HEK293T (cell line): ENCODE data around the gene GPHN.
"Not testable (repeated sequence)": the region's sequence is repeated elsewhere in the genome, so short reads cannot be mapped to it uniquely, and the experiment has no call there.

Experiments
- CTCF ChIA-PET: fragments of 350-600 bp; formaldehyde crosslinking; extraction: SDS; loops from one replicate; lab custom pipeline; 2021; ENCODE audit warnings: antibody characterized with exemption, inconsistent platforms; lab: Yijun Ruan, JAX
- POLR2A ChIA-PET: fragments of 350-600 bp; formaldehyde crosslinking; extraction: SDS; loops from one replicate; lab custom pipeline; 2020; ENCODE audit warnings: antibody characterized with exemption, inconsistent platforms; lab: Yijun Ruan, JAX
- DNase-seq: peaks from one replicate; pipeline ENCODE4 v3.0.0; 2012; ENCODE audit warnings: mixed read lengths; ENCODE audit errors: extremely low spot score
- ARNT ChIP-seq: fragments of 450-650 bp; IDR thresholded peaks from 2 replicates; pipeline ENCODE4 v1.6.1; 2017; ENCODE audit warnings: mild to moderate bottlenecking
- BHLHE40 ChIP-seq: fragments of 450-650 bp; IDR thresholded peaks from 2 replicates; pipeline ENCODE4 v1.6.1; 2016; ENCODE audit warnings: mild to moderate bottlenecking, moderate library complexity, borderline replicate concordance
- CTBP1 ChIP-seq: fragments of 450-650 bp; IDR thresholded peaks from 2 replicates; pipeline ENCODE4 v1.6.1; 2016; ENCODE audit warnings: borderline replicate concordance
- ELF4 ChIP-seq: fragments of 450-650 bp; IDR thresholded peaks from 2 replicates; pipeline ENCODE4 v1.6.1; 2017; ENCODE audit warnings: antibody characterized with exemption
- FOXA1 ChIP-seq: fragments of 450-650 bp; IDR thresholded peaks from 2 replicates; pipeline ENCODE4 v1.6.1; 2016; ENCODE audit warnings: mild to moderate bottlenecking
- FOXK2 ChIP-seq: fragments of 450-650 bp; IDR thresholded peaks from 2 replicates; pipeline ENCODE4 v1.6.1; 2016; ENCODE audit warnings: mild to moderate bottlenecking
- FOXM1 ChIP-seq: fragments of 450-650 bp; IDR thresholded peaks from 2 replicates; pipeline ENCODE4 v1.6.1; 2017; ENCODE audit warnings: mild to moderate bottlenecking, borderline replicate concordance
- HDGF ChIP-seq: fragments of 450-650 bp; IDR thresholded peaks from 2 replicates; pipeline ENCODE4 v1.6.1; 2017; ENCODE audit warnings: antibody characterized with exemption, borderline replicate concordance
- L3MBTL2 ChIP-seq: fragments of 450-650 bp; conservative IDR thresholded peaks from 2 replicates; pipeline ENCODE4 v1.6.1; 2016; ENCODE audit warnings: mild to moderate bottlenecking
- LEF1 ChIP-seq: fragments of 450-650 bp; IDR thresholded peaks from 2 replicates; pipeline ENCODE4 v1.6.1; 2017; ENCODE audit warnings: mild to moderate bottlenecking, borderline replicate concordance
- NFRKB ChIP-seq: fragments of 450-650 bp; IDR thresholded peaks from 2 replicates; pipeline ENCODE4 v1.6.1; 2016; ENCODE audit warnings: mild to moderate bottlenecking, moderate library complexity
- SP1 ChIP-seq: fragments of 450-650 bp; IDR thresholded peaks from 2 replicates; pipeline ENCODE4 v1.6.1; 2017
- SUZ12 ChIP-seq: fragments of 450-650 bp; IDR thresholded peaks from 2 replicates; pipeline ENCODE4 v1.6.1; 2016; ENCODE audit warnings: mild to moderate bottlenecking
- TARDBP ChIP-seq: fragments of 450-650 bp; IDR thresholded peaks from 2 replicates; pipeline ENCODE4 v1.6.1; 2016
- ZNF384 ChIP-seq: fragments of 450-650 bp; IDR thresholded peaks from 2 replicates; pipeline ENCODE4 v1.6.1; 2016
- TF ChIP-seq, protein P1 (sequence below): fragments of 450-650 bp; IDR thresholded peaks from 2 replicates; pipeline ENCODE4 v1.6.1; 2016

Gene GPHN

DNA sequence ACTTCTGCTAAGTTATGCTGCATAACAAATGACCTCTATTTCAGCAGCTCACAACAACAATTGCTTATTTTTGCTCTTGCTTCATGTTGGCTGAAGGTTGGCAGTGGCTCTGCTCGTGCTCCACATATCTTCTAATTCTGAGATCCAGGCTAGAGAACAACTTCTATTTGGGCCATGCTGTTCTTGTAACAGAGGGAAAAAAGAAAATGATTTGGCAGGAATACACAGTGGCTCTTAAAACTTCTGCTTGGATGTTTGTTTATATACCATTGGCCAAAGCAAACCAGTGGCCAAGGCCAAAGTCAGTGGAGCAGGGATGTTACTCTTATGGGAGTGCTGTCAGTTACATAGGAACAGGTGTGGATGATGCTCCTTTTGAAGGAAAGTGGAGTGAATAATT, 32.1 kb downstream of the GPHN start:
- ChIA-PET POLR2A (no interaction called here), CTCF (no interaction called here)
- DNase-seq, result no peak
- TF ChIP-seq SP1 (no peak), FOXM1 (no peak), FOXA1 (no peak), ELF4 (no peak), ZNF384 (no peak), SUZ12 (no peak), L3MBTL2 (no peak), CTBP1 (no peak)
- TF ChIP-seq, protein P1, sequence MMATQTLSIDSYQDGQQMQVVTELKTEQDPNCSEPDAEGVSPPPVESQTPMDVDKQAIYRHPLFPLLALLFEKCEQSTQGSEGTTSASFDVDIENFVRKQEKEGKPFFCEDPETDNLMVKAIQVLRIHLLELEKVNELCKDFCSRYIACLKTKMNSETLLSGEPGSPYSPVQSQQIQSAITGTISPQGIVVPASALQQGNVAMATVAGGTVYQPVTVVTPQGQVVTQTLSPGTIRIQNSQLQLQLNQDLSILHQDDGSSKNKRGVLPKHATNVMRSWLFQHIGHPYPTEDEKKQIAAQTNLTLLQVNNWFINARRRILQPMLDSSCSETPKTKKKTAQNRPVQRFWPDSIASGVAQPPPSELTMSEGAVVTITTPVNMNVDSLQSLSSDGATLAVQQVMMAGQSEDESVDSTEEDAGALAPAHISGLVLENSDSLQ, result no peak

DNA sequence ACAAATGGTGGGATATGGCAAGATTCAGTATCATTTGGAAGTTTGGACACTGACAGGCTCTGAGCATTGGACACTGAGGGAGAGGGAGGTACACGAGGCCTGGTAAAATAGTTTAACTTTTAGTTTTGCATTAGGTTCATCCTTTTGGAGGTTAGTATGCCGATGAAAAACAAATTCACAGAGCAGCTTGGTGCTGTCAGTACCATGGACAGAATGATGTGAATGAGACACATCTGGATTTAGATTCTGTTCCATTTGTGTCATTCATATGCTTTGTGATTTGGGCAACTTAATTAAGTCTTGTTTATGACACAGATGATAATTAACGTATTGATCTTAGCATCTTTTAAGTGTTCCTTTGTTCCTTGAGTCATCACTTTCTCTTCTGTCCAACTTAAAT, 33.7 kb downstream of the GPHN start:
- ChIA-PET CTCF (no interaction called here), POLR2A (no interaction called here)
- no peak for DNase-seq
- no peak for TF ChIP-seq FOXA1
- TF ChIP-seq FOXK2, result no peak
- no peak for TF ChIP-seq SUZ12
- no peak for TF ChIP-seq ZNF384
- no peak for TF ChIP-seq TARDBP
- no peak for TF ChIP-seq ELF4
- TF ChIP-seq L3MBTL2, result no peak
- no peak for TF ChIP-seq FOXM1
- TF ChIP-seq, protein P1, result no peak
- TF ChIP-seq HDGF, result no peak
- TF ChIP-seq LEF1, result no peak
- TF ChIP-seq ARNT, result no peak
- TF ChIP-seq SP1, result no peak
- no peak for TF ChIP-seq BHLHE40

DNA sequence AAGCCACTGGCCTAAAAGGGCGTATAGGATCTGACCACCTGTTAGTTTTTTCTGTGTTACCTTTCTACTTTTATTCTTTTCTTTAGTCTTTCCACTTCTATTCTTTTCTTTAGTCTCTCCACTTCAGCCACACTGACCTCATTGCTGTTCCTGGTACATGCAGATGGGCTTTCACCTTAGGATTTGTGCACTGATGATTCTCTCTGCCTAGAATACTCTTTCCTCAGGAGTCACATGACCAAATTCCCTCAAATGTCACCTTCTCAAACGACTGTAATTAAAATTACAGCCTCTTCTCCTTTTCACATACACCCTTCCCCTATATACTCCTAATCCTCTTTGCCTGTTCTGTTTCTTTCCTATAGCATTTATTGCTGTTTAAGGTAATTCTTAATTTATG, 36.0 kb downstream of the GPHN start:
- TF ChIP-seq SUZ12, result no peak
- POLR2A ChIA-PET, result no interaction called here
- no peak for DNase-seq
- CTCF ChIA-PET, result no interaction called here

DNA sequence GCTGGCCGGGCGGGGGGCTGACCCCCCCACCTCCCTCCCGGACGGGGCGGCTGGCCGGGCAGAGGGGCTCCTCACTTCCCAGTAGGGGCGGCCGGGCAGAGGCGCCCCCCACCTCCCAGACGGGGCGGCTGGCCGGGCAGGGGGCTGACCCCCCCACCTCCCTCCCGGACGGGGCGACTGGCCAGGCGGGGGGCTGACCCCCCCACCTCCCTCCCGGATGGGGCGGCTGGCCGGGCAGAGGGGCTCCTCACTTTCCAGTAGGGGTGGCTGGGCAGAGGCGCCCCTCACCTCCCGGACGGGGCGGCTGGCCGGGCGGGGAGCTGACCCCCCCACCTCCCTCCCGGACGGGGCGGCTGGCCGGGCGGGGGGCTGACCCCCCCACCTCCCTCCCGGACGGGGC, 37.2 kb downstream of the GPHN start:
- POLR2A ChIA-PET, DNase-seq, CTCF ChIA-PET: not testable (repeated sequence)

DNA sequence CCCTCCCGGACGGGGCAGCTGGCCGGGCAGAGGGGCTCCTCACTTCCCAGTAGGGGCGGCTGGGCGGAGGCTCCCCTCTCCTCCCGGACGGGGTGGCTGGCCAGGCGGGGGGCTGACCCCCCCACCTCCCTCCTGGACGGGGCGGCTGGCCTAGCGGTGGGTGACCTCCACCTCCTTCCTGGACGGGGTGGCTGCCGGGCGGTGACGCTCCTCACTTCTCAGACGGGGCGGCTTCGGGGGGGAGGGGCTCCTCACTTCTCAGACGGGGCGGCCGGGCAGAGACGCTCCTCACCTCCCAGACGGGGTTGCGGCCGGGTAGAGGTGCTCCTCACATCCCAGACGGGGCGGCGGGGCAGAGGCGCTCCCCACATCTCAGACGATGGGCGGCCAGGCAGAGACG, 37.8 kb downstream of the GPHN start:
- CTCF ChIA-PET, DNase-seq, POLR2A ChIA-PET: not testable (repeated sequence)

DNA sequence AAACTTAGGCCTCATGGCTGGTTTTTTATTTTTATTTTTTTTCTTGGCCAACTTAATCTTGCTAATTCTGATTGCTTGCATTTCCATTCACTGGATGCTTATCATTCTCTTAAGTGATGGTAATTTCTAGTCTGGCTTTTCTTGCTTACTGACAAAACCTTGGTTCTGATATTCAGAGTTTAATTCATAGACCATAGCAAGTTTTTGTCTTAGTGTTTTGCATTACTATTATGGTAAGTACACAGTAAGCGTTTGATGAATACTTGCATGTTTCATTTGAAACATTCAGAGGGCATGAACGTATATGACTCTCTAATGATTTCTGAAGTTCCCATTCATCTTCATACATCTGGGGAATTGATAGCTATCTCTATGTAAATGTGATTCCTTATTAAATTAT, 55.8 kb downstream of the GPHN start:
- POLR2A ChIA-PET, result no interaction called here
- CTCF ChIA-PET, result no interaction called here
- no peak for DNase-seq
- TF ChIP-seq SP1 (no peak), LEF1 (no peak), ELF4 (no peak)

DNA sequence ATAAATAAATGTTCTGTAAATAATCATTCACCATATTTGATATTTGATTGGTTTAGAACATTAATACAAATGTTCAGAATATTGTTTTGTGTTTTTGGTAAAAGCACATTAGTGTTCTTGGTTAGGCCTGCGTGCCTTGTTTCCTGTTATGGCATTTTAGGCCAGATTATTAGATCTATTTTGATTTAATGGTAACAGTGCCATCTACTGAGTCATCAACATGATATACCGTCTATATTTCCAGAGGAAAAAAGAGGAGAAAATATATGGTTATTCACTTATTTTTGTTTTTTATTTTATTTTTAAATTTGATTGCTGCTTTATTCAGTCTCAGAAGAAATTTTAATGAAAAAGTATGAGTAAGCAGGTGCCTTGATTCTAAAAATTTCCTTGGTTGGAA, 60.3 kb downstream of the GPHN start:
- ChIA-PET POLR2A (no interaction called here), CTCF (interaction anchor here (0.7 kb wide), 1 partner anchor 325 kb away, joined by 3 read pairs; no protein-coding TSS in a partner anchor)
- TF ChIP-seq ARNT (no peak), FOXM1 (no peak), NFRKB (no peak), SP1 (no peak), ELF4 (no peak), FOXA1 (no peak), L3MBTL2 (no peak), BHLHE40 (no peak), LEF1 (no peak), HDGF (no peak), TARDBP (no peak), ZNF384 (no peak), SUZ12 (no peak), FOXK2 (no peak)
- TF ChIP-seq, protein P1, result no peak
- no peak for DNase-seq

DNA sequence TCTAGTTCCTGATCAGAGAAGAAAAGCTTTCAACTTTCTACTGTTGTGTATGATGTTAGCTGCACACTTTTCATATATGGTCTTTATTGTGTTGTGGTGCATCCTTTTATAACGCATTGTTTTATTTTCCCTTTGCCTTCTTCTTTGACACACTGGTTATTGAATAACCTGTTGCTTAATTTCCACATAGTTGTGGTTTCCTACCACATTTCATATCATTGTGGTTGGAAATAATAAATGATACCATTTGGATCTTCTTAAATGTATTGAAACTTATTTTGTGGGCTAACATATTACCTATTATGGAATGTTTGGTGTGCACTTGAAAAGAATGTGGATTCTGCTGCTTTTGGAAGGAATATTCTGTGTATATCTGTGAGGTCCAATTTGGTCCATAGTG, 64.9 kb downstream of the GPHN start:
- no peak for DNase-seq
- ChIA-PET CTCF (no interaction called here), POLR2A (no interaction called here)
- TF ChIP-seq HDGF (no peak), LEF1 (no peak), FOXK2 (no peak), CTBP1 (no peak), FOXA1 (no peak), ZNF384 (no peak), SUZ12 (no peak), NFRKB (no peak)
- TF ChIP-seq, protein P1, result no peak
